Liver (tissue), 10 donors: ENCODE results near the gene CDK15. TPM values are rescaled to one million over a fixed set of nuclear protein-coding genes. Genes with fewer than 3 reads are reported as not detected.

Experiments used
- DNase-seq: peaks from one replicate; pipeline ENCODE4 v3.0.0-alpha.2; 2017; ENCODE audit warnings: low spot score
- H3K27ac ChIP-seq, 2 donors: one replicate each; pipeline ENCODE4 v1.7.0; 2013; ENCODE audit warnings: inconsistent platforms in 2 of 2, low read length in 2 of 2, control low read depth in 1 of 2, low read depth in 1 of 2, mild to moderate bottlenecking in 1 of 2
- H3K27me3 ChIP-seq, 4 donors: one replicate each; pipeline versions ENCODE4 v1.6.1 to v1.7.0; 2013; ENCODE audit warnings: low read length in 3 of 4, inconsistent platforms in 1 of 4, mild to moderate bottlenecking in 1 of 4, moderate library complexity in 1 of 4; ENCODE audit not compliant: control insufficient read depth in 4 of 4, insufficient read depth in 4 of 4
- H3K36me3 ChIP-seq, 4 donors: one replicate each; pipeline versions ENCODE4 v1.6.1 to v1.7.0; 2013; ENCODE audit warnings: low read length in 3 of 4, mild to moderate bottlenecking in 3 of 4, low read depth in 1 of 4, moderate library complexity in 1 of 4; ENCODE audit not compliant: control insufficient read depth in 4 of 4, insufficient read depth in 3 of 4
- H3K4me1 ChIP-seq, 4 donors: one replicate each; pipeline versions ENCODE4 v1.6.1 to v1.7.0; 2013; ENCODE audit warnings: low read length in 3 of 4, mild to moderate bottlenecking in 3 of 4, moderate library complexity in 1 of 4; ENCODE audit not compliant: control insufficient read depth in 4 of 4, insufficient read depth in 4 of 4
- H3K4me3 ChIP-seq, 3 donors: one replicate each; pipeline versions ENCODE4 v1.6.1 to v1.7.0; 2013; ENCODE audit warnings: low read length in 3 of 3, control low read depth in 1 of 3, low read depth in 1 of 3, mild to moderate bottlenecking in 1 of 3
- H3K9ac ChIP-seq, 2 donors: one replicate each; pipeline ENCODE4 v1.7.0; 2013; ENCODE audit warnings: low read length in 2 of 2, mild to moderate bottlenecking in 2 of 2, moderate library complexity in 2 of 2, control low read depth in 1 of 2, low read depth in 1 of 2
- H3K9me3 ChIP-seq, 4 donors: one replicate each; pipeline versions ENCODE4 v1.6.1 to v1.7.0; 2013; ENCODE audit warnings: low read length in 3 of 4; ENCODE audit not compliant: control insufficient read depth in 4 of 4
- ATF3 ChIP-seq: IDR thresholded peaks from 2 replicates; pipeline ENCODE4 v1.6.1; 2016; ENCODE audit warnings: antibody characterized with exemption
- CTCF ChIP-seq: fragments of 150-350 bp; IDR thresholded peaks from 2 replicates; pipeline ENCODE4 v1.5.1; 2017; ENCODE audit warnings: improper control_type of control experiment, low read depth, low read length; ENCODE audit not compliant: missing input control
- EGR1 ChIP-seq, 2 donors: IDR thresholded peaks; 2 replicates each; pipeline ENCODE4 v1.6.1; 2016 to 2018; ENCODE audit warnings: antibody characterized with exemption in 2 of 2, low read depth in 2 of 2
- FOXA1 ChIP-seq: IDR thresholded peaks from 2 replicates; pipeline ENCODE4 v1.6.1; 2016; ENCODE audit warnings: antibody characterized with exemption
- FOXA2 ChIP-seq: IDR thresholded peaks from 2 replicates; pipeline ENCODE4 v1.6.1; 2016; ENCODE audit warnings: antibody characterized with exemption
- GABPA ChIP-seq, 2 donors: IDR thresholded peaks in 1 of 2; conservative IDR thresholded peaks in 1 of 2; 2 replicates each; pipeline ENCODE4 v1.6.1; 2016; ENCODE audit warnings: antibody characterized with exemption in 2 of 2, mild to moderate bottlenecking in 1 of 2, moderate library complexity in 1 of 2
- HNF4A ChIP-seq, 2 donors: conservative IDR thresholded peaks; 2 replicates each; pipeline ENCODE4 v1.6.1; 2016; ENCODE audit warnings: antibody characterized with exemption in 2 of 2, mild to moderate bottlenecking in 2 of 2
- HNF4G ChIP-seq: IDR thresholded peaks from 2 replicates; pipeline ENCODE4 v1.6.1; 2016; ENCODE audit warnings: antibody characterized with exemption
- JUND ChIP-seq, 2 donors: IDR thresholded peaks; 2 replicates each; pipeline ENCODE4 v1.6.1; 2016; ENCODE audit warnings: antibody characterized with exemption in 2 of 2
- MAX ChIP-seq: IDR thresholded peaks from 2 replicates; pipeline ENCODE4 v1.6.1; 2016; ENCODE audit warnings: antibody characterized with exemption
- NR2F2 ChIP-seq: IDR thresholded peaks from 2 replicates; pipeline ENCODE4 v1.6.1; 2016; ENCODE audit warnings: antibody characterized with exemption
- RAD21 ChIP-seq, 2 donors: IDR thresholded peaks; 2 replicates each; pipeline ENCODE4 v1.6.1; 2016; ENCODE audit warnings: antibody characterized with exemption in 2 of 2, mild to moderate bottlenecking in 2 of 2
- REST ChIP-seq: IDR thresholded peaks from 2 replicates; pipeline ENCODE4 v1.6.1; 2016; ENCODE audit warnings: antibody characterized with exemption, mild to moderate bottlenecking
- RXRA ChIP-seq, 2 donors: IDR thresholded peaks; 2 replicates each; pipeline ENCODE4 v1.6.1; 2017 to 2018; ENCODE audit warnings: antibody characterized with exemption in 2 of 2, mild to moderate bottlenecking in 1 of 2
- SP1 ChIP-seq: IDR thresholded peaks from 2 replicates; pipeline ENCODE4 v1.6.1; 2018; ENCODE audit warnings: antibody characterized with exemption, mild to moderate bottlenecking
- YY1 ChIP-seq: IDR thresholded peaks from 2 replicates; pipeline ENCODE4 v1.6.1; 2016; ENCODE audit warnings: antibody characterized with exemption, mild to moderate bottlenecking
- WGBS: extraction: QIAGEN DNeasy Blood & Tissue Kit; methylation state at CpG from one replicate; pipeline ENCODE4 v1.1.7; 2013; 5-methylcytosine and 5-hydroxymethylcytosine counted together
- polyA plus RNA-seq, 2 donors: library from polyadenylated mRNA; stranded (reverse) in 1 of 2; unstranded in 1 of 2; fragments of 200-250 nt in 1 of 2; fragments of >200 nt in 1 of 2; fragmentation: Nextera tagmentation in 1 of 2; extraction: Ambion mirVana in 1 of 2; gene quantifications; one replicate each; pipeline versions ENCODE4 v1.2.1 to v1.2.3, GENCODE V29; 2013 to 2015
- small RNA-seq: library from RNA; depleted of rRNA; stranded (forward); fragments of <200 nt; gene quantifications from one replicate; pipeline ENCODE3, GENCODE V24; 2014
- total RNA-seq, 2 donors: library from RNA; depleted of rRNA; stranded (reverse); fragments of >200 nt; gene quantifications; one replicate each; pipeline ENCODE4 v1.2.3, GENCODE V29; 2014
- donor health status: healthy.
- donor health status: healthy.
- donor health status: healthy.
- donor health status: healthy.
- donor health status: healthy.

The CDK15 gene
- total and polyA plus RNA-seq, 4 donors: under 0.01 to 0.47 (median 0.06) TPM; not detected in 1

GRCh38 chr2:201942531-201942930 lies 136.2 kb downstream of the CDK15 start:
- Histone ChIP-seq H3K9ac (no peak overlapping the region), H3K9me3 (no peaks in the 10 kb centered on the region), H3K4me3 (no peak overlapping the region), H3K4me1 (no peaks in the 10 kb centered on the region), H3K36me3 (no peaks in the 10 kb centered on the region), H3K27ac (no peak overlapping the region), H3K27me3 (no peaks in the 10 kb centered on the region)
- no peak for DNase-seq
- no peak for TF ChIP-seq HNF4A (conservative IDR thresholded peaks at IDR 0.05)
- no peak for TF ChIP-seq FOXA2
- no peak for TF ChIP-seq HNF4G
- TF ChIP-seq CTCF: no peak
- no peak for TF ChIP-seq ATF3
- TF ChIP-seq FOXA1: no peak
- no peak for TF ChIP-seq EGR1 (IDR thresholded peaks at IDR 0.05; ENCODE audit: low read depth in 2 of 2)
- TF ChIP-seq SP1: no peak
- no peak for TF ChIP-seq YY1
- TF ChIP-seq JUND (IDR thresholded peaks at IDR 0.05): no peak
- no peak for TF ChIP-seq REST
- TF ChIP-seq MAX: no peak
- TF ChIP-seq NR2F2: no peak
- no peak for TF ChIP-seq GABPA (IDR thresholded peaks at IDR 0.05 in 1 of 2, conservative IDR thresholded peaks at IDR 0.05 in 1 of 2)
- no peak for TF ChIP-seq RAD21 (IDR thresholded peaks at IDR 0.05)
- TF ChIP-seq RXRA (IDR thresholded peaks at IDR 0.05): no peak
- 84% methylated on average over 5 of the region's 5 CpGs for WGBS

Small RNA genes within 50 kb of the gene (small RNA-seq; reads per million reads assigned to genes)
- gene RF00019: not detected
- not detected for gene RNU6-440P
- gene UBE2V1P11: not detected

Other genes with a start within 250 kb of the CDK15 start
- 1 to 10 TPM; 2.0 to 5.2 TPM for gene TMEM237, start 163.0 kb upstream of the CDK15 start, total RNA-seq
- 1 to 10 TPM; 1.2 to 2.5 TPM for gene TMEM237, start 163.0 kb upstream of the CDK15 start, polyA plus RNA-seq
- under 1 TPM in 1 of 2 donors, not detected in 1; 0.25 TPM for gene MPP4, start 107.9 kb upstream of the CDK15 start, total RNA-seq
- gene MPP4, start 107.9 kb upstream of the CDK15 start, polyA plus RNA-seq: under 1 TPM; 0.02 to 0.07 TPM
- 10 to 100 TPM; 20.8 to 35.3 TPM for gene ALS2, start 25.6 kb upstream of the CDK15 start, total RNA-seq
- gene ALS2, start 25.6 kb upstream of the CDK15 start, polyA plus RNA-seq: 1 to 10 TPM; 8.2 to 9.1 TPM
- gene FZD7, start 227.3 kb downstream of the CDK15 start, total RNA-seq: 1 to 10 TPM; 1.3 to 1.5 TPM
- gene FZD7, start 227.3 kb downstream of the CDK15 start, polyA plus RNA-seq: under 1 TPM; 0.21 to 0.53 TPM